SK-N-SH treated with all-trans-retinoic acid at 6 μM for 48 hours (cell line): Measurements from ENCODE around the gene TNC.

Experiments used
- ARNTL ChIP-seq: fragments of 450-650 bp; formaldehyde crosslinking; IDR thresholded peaks from 2 replicates; pipeline ENCODE4 v1.5.0; 2020; ENCODE audit warnings: low read depth, mild to moderate bottlenecking, moderate library complexity, borderline replicate concordance
- CSRNP3 ChIP-seq: fragments of 250-450 bp; sonication (Bioruptor Pico); IDR thresholded peaks from 2 replicates; pipeline ENCODE4 v1.5.1; 2021; ENCODE audit warnings: mild to moderate bottlenecking, moderate library complexity
- ISL1 ChIP-seq: fragments of 250-450 bp; sonication (Bioruptor Pico); IDR thresholded peaks from 2 replicates; pipeline ENCODE4 v2.1.2; 2022; ENCODE audit warnings: mild to moderate bottlenecking, moderate library complexity
- OSR1 ChIP-seq: fragments of 250-450 bp; sonication (Bioruptor Pico); IDR thresholded peaks from 2 replicates; pipeline ENCODE4 v1.8.0; 2022; ENCODE audit warnings: moderate library complexity, mild to moderate bottlenecking, inconsistent platforms
- PATZ1 ChIP-seq: fragments of 250-450 bp; sonication (Bioruptor Pico); IDR thresholded peaks from 2 replicates; pipeline ENCODE4 v1.8.0; 2020; ENCODE audit warnings: mild to moderate bottlenecking, moderate library complexity, borderline replicate concordance
- POU6F1 ChIP-seq: fragments of 250-450 bp; sonication (Bioruptor Pico); IDR thresholded peaks from 2 replicates; pipeline ENCODE4 v1.8.0; 2021; ENCODE audit warnings: low read depth, mild to moderate bottlenecking, moderate library complexity, borderline replicate concordance
- PPARA ChIP-seq: fragments of 250-450 bp; sonication (Bioruptor Pico); IDR thresholded peaks from 2 replicates; pipeline ENCODE4 v1.5.0; 2020; ENCODE audit warnings: mild to moderate bottlenecking, borderline replicate concordance
- RARB ChIP-seq: fragments of 250-450 bp; sonication (Bioruptor Pico); IDR thresholded peaks from 2 replicates; pipeline ENCODE4 v1.8.0; 2021; ENCODE audit warnings: mild to moderate bottlenecking, moderate library complexity
- SNAI2 ChIP-seq: fragments of 250-450 bp; sonication (Bioruptor Pico); IDR thresholded peaks from 2 replicates; pipeline ENCODE4 v1.5.0; 2020; ENCODE audit warnings: mild to moderate bottlenecking, moderate library complexity
- ZC3H10 ChIP-seq: fragments of 250-450 bp; sonication (Bioruptor Pico); IDR thresholded peaks from 2 replicates; pipeline ENCODE4 v1.5.1; 2021; ENCODE audit warnings: mild to moderate bottlenecking, moderate library complexity
- ZFP3 ChIP-seq: fragments of 250-450 bp; sonication (Bioruptor Pico); IDR thresholded peaks from 2 replicates; pipeline ENCODE4 v1.5.0; 2020; ENCODE audit warnings: mild to moderate bottlenecking, moderate library complexity
- ZNF565 ChIP-seq: fragments of 450-650 bp; formaldehyde crosslinking; conservative IDR thresholded peaks from 2 replicates; pipeline ENCODE4 v1.5.0; 2020; ENCODE audit warnings: low read depth, mild to moderate bottlenecking, moderate library complexity
- ZNF70 ChIP-seq: fragments of 450-650 bp; formaldehyde crosslinking; IDR thresholded peaks from 2 replicates; pipeline ENCODE4 v1.5.0; 2020; ENCODE audit warnings: mild to moderate bottlenecking, moderate library complexity

- TF ChIP-seq ZFP3 (CRISPR knock-in tag) = no peak
- TF ChIP-seq ISL1 (CRISPR knock-in tag) = no peak
- no peak for TF ChIP-seq ARNTL (CRISPR knock-in tag)
- TF ChIP-seq ZC3H10 = no peak
- no peak for TF ChIP-seq SNAI2
- TF ChIP-seq RARB (CRISPR knock-in tag) = no peak
- no peak for TF ChIP-seq CSRNP3
- no peak for TF ChIP-seq PPARA (CRISPR knock-in tag)
- no peak for TF ChIP-seq ZNF70 (CRISPR knock-in tag)
- no peak for TF ChIP-seq ZNF565 (CRISPR knock-in tag)
- TF ChIP-seq POU6F1 = no peak
- TF ChIP-seq OSR1 (CRISPR knock-in tag) = no peak
- no peak for TF ChIP-seq PATZ1 (CRISPR knock-in tag)
Measured at GRCh38 chr9:115058175-115058574, 59.8 kb downstream of the TNC start.
